BE2C (cell line): ENCODE data around the gene AFDN.

Experiments
- DNase-seq: peaks from one replicate; pipeline ENCODE4 v3.0.0-alpha.2; 2020
- H3K27me3 ChIP-seq: fragments of 250-450 bp; sonication (Bioruptor Pico); 2 replicates; pipeline ENCODE4 v1.5.1; 2020; ENCODE audit warnings: mild to moderate bottlenecking
- H3K36me3 ChIP-seq: fragments of 250-450 bp; sonication (Bioruptor Pico); 2 replicates; pipeline ENCODE4 v1.5.1; 2020; ENCODE audit warnings: mild to moderate bottlenecking
- H3K4me1 ChIP-seq: fragments of 250-450 bp; sonication (Bioruptor Pico); 2 replicates; pipeline ENCODE4 v1.5.1; 2020
- H3K4me3 ChIP-seq: 2 replicates; pipeline ENCODE4 v1.5.1; 2011; ENCODE audit warnings: low read depth, low read length
- H3K9me3 ChIP-seq: fragments of 250-450 bp; sonication (Bioruptor Pico); 2 replicates; pipeline ENCODE4 v1.5.1; 2020
- CTCF ChIP-seq: IDR thresholded peaks from 2 replicates; pipeline ENCODE4 v1.5.1; 2012; ENCODE audit warnings: mild to moderate bottlenecking, low read depth, low read length

AFDN gene

GRCh38 chr6:167917551-167918154, 90.9 kb downstream of the AFDN start:
- no peak for TF ChIP-seq CTCF
- Histone ChIP-seq H3K4me1 (no peaks in the 10 kb centered on the region; the same call in 1 of the 2 replicates), H3K9me3 (no peaks in the 10 kb centered on the region), H3K27me3 (no peaks in the 10 kb centered on the region), H3K36me3 (peaks cover 29% of the 10 kb centered on the region), H3K4me3 (no peak overlapping the region)
- DNase-seq: no peak

DNA sequence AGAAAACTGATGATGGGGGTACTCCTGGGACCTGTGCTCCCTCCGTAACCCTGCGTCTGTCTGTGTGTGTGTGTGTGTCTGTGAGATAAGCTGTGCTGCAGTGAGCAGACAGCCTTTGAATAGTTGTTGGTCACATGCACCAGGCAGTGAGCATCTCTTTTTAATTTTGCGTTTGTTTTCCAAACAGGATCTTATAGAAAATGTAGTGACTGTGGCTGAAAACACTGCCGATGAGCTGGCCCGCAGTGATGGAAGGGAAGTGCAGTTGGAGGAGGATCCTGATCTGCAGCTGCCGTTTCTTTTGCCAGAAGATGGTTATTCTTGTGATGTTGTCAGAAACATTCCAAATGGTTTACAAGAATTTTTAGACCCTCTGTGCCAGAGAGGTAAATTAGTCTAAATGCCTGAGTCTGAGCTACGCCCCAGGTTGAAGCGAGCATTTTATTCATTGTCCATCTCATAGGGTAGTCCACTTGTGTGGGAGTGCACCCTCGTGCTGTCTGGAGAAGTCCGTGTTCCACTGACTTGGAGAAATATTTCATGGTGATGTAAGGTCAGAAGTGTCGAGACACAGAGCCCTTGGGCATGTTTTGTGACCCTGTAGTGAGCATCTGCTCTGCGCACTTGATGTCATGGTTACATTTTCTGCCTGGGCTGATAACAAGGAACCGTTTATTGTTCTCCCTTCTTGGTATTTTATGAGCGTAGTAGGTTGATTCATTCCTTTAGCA, 92.0 kb downstream of the AFDN start:
- no peak for DNase-seq
- Histone ChIP-seq H3K4me1 (no peaks in the 10 kb centered on the region; the same call in 1 of the 2 replicates), H3K36me3 (peaks cover 31% of the 10 kb centered on the region), H3K27me3 (no peaks in the 10 kb centered on the region), H3K9me3 (no peaks in the 10 kb centered on the region), H3K4me3 (no peak overlapping the region)
- no peak for TF ChIP-seq CTCF

- no peak for TF ChIP-seq CTCF
- no peak overlapping the region for H3K4me3 ChIP-seq
- DNase-seq: no peak
- H3K36me3 ChIP-seq: peaks cover 28% of the 10 kb centered on the region
- no peaks in the 10 kb centered on the region; the same call in 1 of the 2 replicates for H3K4me1 ChIP-seq
- no peaks in the 10 kb centered on the region for H3K27me3 ChIP-seq
- no peaks in the 10 kb centered on the region for H3K9me3 ChIP-seq
Observed at GRCh38 chr6:167919349-167919748, 92.6 kb downstream of the AFDN start.

GRCh38 chr6:167920165-167920564, 93.5 kb downstream of the AFDN start:
- no peak for TF ChIP-seq CTCF
- Histone ChIP-seq H3K36me3 (peaks cover 29% of the 10 kb centered on the region), H3K4me3 (no peak overlapping the region), H3K4me1 (no peaks in the 10 kb centered on the region; the same call in 1 of the 2 replicates), H3K9me3 (no peaks in the 10 kb centered on the region), H3K27me3 (no peaks in the 10 kb centered on the region)
- no peak for DNase-seq

GRCh38 chr6:167921831-167922230, 95.1 kb downstream of the AFDN start:
- no peaks in the 10 kb centered on the region for H3K27me3 ChIP-seq
- no peaks in the 10 kb centered on the region for H3K9me3 ChIP-seq
- TF ChIP-seq CTCF: no peak
- H3K4me3 ChIP-seq: no peak overlapping the region
- no peak for DNase-seq
- no peaks in the 10 kb centered on the region for H3K4me1 ChIP-seq
- peaks cover 33% of the 10 kb centered on the region for H3K36me3 ChIP-seq

DNA sequence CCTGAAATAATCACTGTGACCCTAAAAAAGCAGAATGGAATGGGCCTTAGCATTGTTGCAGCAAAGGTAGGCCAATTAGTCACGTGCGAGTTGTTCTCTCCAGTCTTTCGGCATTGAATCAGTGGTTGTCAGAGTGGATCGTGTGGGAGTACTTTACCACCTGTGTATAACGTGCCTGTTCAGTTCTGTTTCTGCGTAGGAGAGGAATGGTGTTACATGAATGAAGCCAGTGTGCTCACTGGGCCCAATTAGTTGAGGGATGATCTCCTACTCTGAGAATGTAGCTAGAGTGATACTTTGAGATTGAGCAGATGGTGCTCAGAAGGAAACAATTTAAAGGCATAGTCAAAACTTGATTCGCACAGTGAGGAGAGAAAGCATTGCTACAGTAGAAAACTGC, 98.3 kb downstream of the AFDN start:
- no peaks in the 10 kb centered on the region for H3K9me3 ChIP-seq
- H3K36me3 ChIP-seq: peaks cover 40% of the 10 kb centered on the region
- no peaks in the 10 kb centered on the region for H3K27me3 ChIP-seq
- no peak overlapping the region for H3K4me3 ChIP-seq
- no peak for DNase-seq
- no peak for TF ChIP-seq CTCF
- no peaks in the 10 kb centered on the region for H3K4me1 ChIP-seq
